H9 (cell line): ENCODE data around the gene TRAK2. TPM values are rescaled to one million over a fixed set of nuclear protein-coding genes. Genes with fewer than 3 reads are reported as not detected.

Experiments used
- DNase-seq: peaks from one replicate; pipeline ENCODE4 v3.0.0-alpha.2; 2017
- H2AFZ ChIP-seq: one replicate; pipeline ENCODE4 v1.6.1; 2013; ENCODE audit warnings: mild to moderate bottlenecking, low read length, control low read depth, moderate library complexity
- H2AK5ac ChIP-seq: 2 replicates; pipeline ENCODE4 v1.6.1; 2013; ENCODE audit warnings: low read length, control low read depth, mixed read lengths; ENCODE audit not compliant: insufficient read length
- H2BK120ac ChIP-seq: one replicate; pipeline ENCODE4 v1.6.1; 2013; ENCODE audit warnings: low read depth, mild to moderate bottlenecking, low read length, control low read depth, inconsistent platforms; ENCODE audit not compliant: poor library complexity, severe bottlenecking
- H2BK12ac ChIP-seq: 2 replicates; pipeline ENCODE4 v1.6.1; 2013; ENCODE audit warnings: low read length, control low read depth, mixed read lengths, low read depth; ENCODE audit not compliant: insufficient read length
- H2BK15ac ChIP-seq: 2 replicates; pipeline ENCODE4 v1.6.1; 2013; ENCODE audit warnings: low read depth, low read length, control low read depth
- H2BK20ac ChIP-seq: one replicate; pipeline ENCODE4 v1.6.1; 2013; ENCODE audit warnings: low read depth, mild to moderate bottlenecking, low read length, control low read depth, inconsistent platforms; ENCODE audit not compliant: poor library complexity, severe bottlenecking
- H2BK5ac ChIP-seq: 2 replicates; pipeline ENCODE4 v1.6.1; 2013; ENCODE audit warnings: low read length, control low read depth, mixed read lengths; ENCODE audit not compliant: insufficient read length
- H3K14ac ChIP-seq: 2 replicates; pipeline ENCODE4 v1.6.1; 2013; ENCODE audit warnings: low read length, control low read depth; ENCODE audit not compliant: insufficient read depth
- H3K18ac ChIP-seq: 2 replicates; pipeline ENCODE4 v1.6.1; 2013; ENCODE audit warnings: low read depth, mild to moderate bottlenecking, mixed read lengths, low read length, control low read depth; ENCODE audit not compliant: insufficient read length
- H3K23ac ChIP-seq: 2 replicates; pipeline ENCODE4 v1.6.1; 2013; ENCODE audit warnings: low read length, control low read depth, mixed read lengths, low read depth; ENCODE audit not compliant: insufficient read length
- H3K23me2 ChIP-seq: 2 replicates; pipeline ENCODE4 v1.6.1; 2013; ENCODE audit warnings: low read depth, mild to moderate bottlenecking, mixed read lengths, low read length, control low read depth; ENCODE audit not compliant: insufficient read length, poor library complexity, severe bottlenecking
- H3K27ac ChIP-seq: 2 replicates; pipeline ENCODE4 v1.5.1; 2013; ENCODE audit warnings: low read length, control low read depth, mixed read lengths, low read depth; ENCODE audit not compliant: insufficient read length
- H3K27me3 ChIP-seq: 2 replicates; pipeline ENCODE4 v1.6.1; 2013; ENCODE audit warnings: low read length, control low read depth, inconsistent platforms; ENCODE audit not compliant: insufficient read depth
- H3K4ac ChIP-seq: 2 replicates; pipeline ENCODE4 v1.6.1; 2013; ENCODE audit warnings: low read depth, mild to moderate bottlenecking, control low read depth, inconsistent platforms, low read length, moderate library complexity
- H3K4me1 ChIP-seq: 2 replicates; pipeline ENCODE4 v1.6.1; 2013; ENCODE audit warnings: low read length, control low read depth, inconsistent platforms; ENCODE audit not compliant: insufficient read depth
- H3K4me2 ChIP-seq: 2 replicates; pipeline ENCODE4 v1.6.1; 2013; ENCODE audit warnings: low read length, control low read depth, mixed read lengths; ENCODE audit not compliant: insufficient read length, insufficient read depth
- H3K56ac ChIP-seq: 2 replicates; pipeline ENCODE4 v1.6.1; 2013; ENCODE audit warnings: low read depth, mild to moderate bottlenecking, mixed read lengths, low read length, control low read depth; ENCODE audit not compliant: insufficient read length
- H3K79me1 ChIP-seq: 2 replicates; pipeline ENCODE4 v1.6.1; 2013; ENCODE audit warnings: low read depth, mild to moderate bottlenecking, moderate library complexity, low read length, control low read depth, inconsistent platforms; ENCODE audit not compliant: insufficient read depth, poor library complexity, severe bottlenecking
- H3K79me2 ChIP-seq: 2 replicates; pipeline ENCODE4 v1.6.1; 2013; ENCODE audit warnings: low read length, control low read depth, inconsistent platforms; ENCODE audit not compliant: insufficient read depth
- H3K9ac ChIP-seq: 2 replicates; pipeline ENCODE4 v1.6.1; 2013; ENCODE audit warnings: low read length, control low read depth, mixed read lengths; ENCODE audit not compliant: insufficient read length; ENCODE audit errors: extremely low read depth
- H3K9me3 ChIP-seq: one replicate; pipeline ENCODE4 v1.6.1; 2013; ENCODE audit warnings: low read depth, low read length, inconsistent platforms; ENCODE audit not compliant: control insufficient read depth
- H3T11ph ChIP-seq: one replicate; pipeline ENCODE4 v1.6.1; 2013; ENCODE audit warnings: mild to moderate bottlenecking, low read length, control low read depth, inconsistent platforms
- H4K20me1 ChIP-seq: one replicate; pipeline ENCODE4 v1.6.1; 2013; ENCODE audit not compliant: control insufficient read depth, insufficient read length, insufficient read depth
- H4K5ac ChIP-seq: 2 replicates; pipeline ENCODE4 v1.6.1; 2013; ENCODE audit warnings: low read depth, mild to moderate bottlenecking, mixed read lengths, low read length, control low read depth; ENCODE audit not compliant: insufficient read length
- H4K8ac ChIP-seq: replicated peaks from 2 replicates; pipeline ENCODE4 v1.6.1; 2013; ENCODE audit warnings: low read length, control low read depth, mixed read lengths, low read depth; ENCODE audit not compliant: insufficient read length
- H4K91ac ChIP-seq: 2 replicates; pipeline ENCODE4 v1.6.1; 2013; ENCODE audit warnings: low read depth, mild to moderate bottlenecking, moderate library complexity, mixed read lengths, low read length, control low read depth; ENCODE audit not compliant: insufficient read length
- H3K27ac Mint-ChIP-seq, 3 experiments: 2 replicates in 2 of 3; 3 replicates in 1 of 3; pipeline ENCODE4 v1.8.0; 2020 to 2021; ENCODE audit warnings: mixed read lengths in 3 of 3, mild to moderate bottlenecking in 1 of 3, moderate library complexity in 1 of 3
- H3K27me3 Mint-ChIP-seq: 2 replicates; pipeline ENCODE4 v1.8.0; 2021; ENCODE audit warnings: low read depth, mild to moderate bottlenecking, moderate library complexity, mixed read lengths
- H3K36me3 Mint-ChIP-seq, 3 experiments: 2 replicates in 2 of 3; 3 replicates in 1 of 3; pipeline ENCODE4 v1.8.0; 2020 to 2021; ENCODE audit warnings: low read depth in 3 of 3, mixed read lengths in 3 of 3; ENCODE audit not compliant: insufficient read depth in 1 of 3
- H3K4me1 Mint-ChIP-seq, 2 experiments: 2 replicates each; pipeline ENCODE4 v1.8.0; 2020; ENCODE audit warnings: mixed read lengths in 2 of 2
- H3K4me3 Mint-ChIP-seq, 2 experiments: 2 replicates in 1 of 2; 3 replicates in 1 of 2; pipeline ENCODE4 v1.8.0; 2020 to 2021; ENCODE audit warnings: mild to moderate bottlenecking in 2 of 2, mixed read lengths in 2 of 2, moderate library complexity in 1 of 2
- H3K9me3 Mint-ChIP-seq, 2 experiments: 2 replicates in 1 of 2; 3 replicates in 1 of 2; pipeline ENCODE4 v1.8.0; 2020; ENCODE audit warnings: mild to moderate bottlenecking in 2 of 2, mixed read lengths in 2 of 2, moderate library complexity in 1 of 2
- WGBS: extraction: QIAGEN DNeasy Blood & Tissue Kit; methylation state at CpG from one replicate; pipeline ENCODE4 v1.1.7; 2013; ENCODE audit warnings: missing lambda C conversion rate, low lambda C conversion rate, mixed read lengths; ENCODE audit not compliant: insufficient read length; ENCODE audit errors: extremely low coverage; 5-methylcytosine and 5-hydroxymethylcytosine counted together
- total RNA-seq: library from RNA; stranded (reverse); gene quantifications from 2 replicates; pipeline ENCODE4 v1.2.1, GENCODE V29; 2021
- TF ChIP-seq, protein P1 (sequence below): fragments of 200-600 bp; sonication (generic); conservative IDR thresholded peaks from 3 replicates; pipeline ENCODE4 v1.8.0; 2021; ENCODE audit warnings: antibody characterized with exemption, mild to moderate bottlenecking

TRAK2 gene
- total RNA-seq, 1 experiment from 2014 or later, result 14.2 TPM

DNA sequence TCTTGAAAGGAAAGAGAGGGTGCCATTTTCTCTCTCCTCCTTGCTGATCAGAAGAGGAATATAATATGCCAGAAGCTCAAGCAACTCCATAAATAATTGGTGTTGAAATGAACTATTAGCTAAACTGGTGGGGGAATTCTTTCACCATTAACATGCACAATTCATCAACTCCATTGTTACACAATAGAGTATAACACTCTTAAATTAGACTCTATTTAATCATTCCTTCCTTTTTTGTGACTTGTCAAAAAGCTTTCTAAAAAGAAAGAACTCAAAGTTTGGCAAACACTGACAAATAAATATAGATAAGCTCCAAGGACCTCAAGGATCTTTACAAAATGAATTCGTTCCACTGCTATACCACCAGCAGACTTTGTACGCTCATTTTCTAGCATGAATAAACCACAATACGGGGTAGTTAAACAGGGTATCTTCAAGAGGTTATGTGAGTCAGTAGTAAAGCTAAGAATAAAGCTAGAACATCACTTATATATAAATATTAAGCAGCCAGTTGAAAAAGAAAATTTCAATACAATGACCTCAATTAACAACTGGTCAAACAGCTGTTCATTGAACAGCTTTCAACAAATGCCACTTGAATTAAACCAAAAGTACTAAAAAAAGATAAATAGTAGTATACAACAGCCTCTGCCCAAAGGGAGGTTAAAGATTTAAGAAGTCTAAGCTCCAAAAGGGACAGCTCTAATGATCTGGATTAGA is 6.4 kb downstream of the TRAK2 start:
- Histone ChIP-seq H3K23ac (no peak overlapping the region), H3K79me1 (no peaks in the 10 kb centered on the region), H4K5ac (no peak overlapping the region), H3K4me1 (no peaks in the 10 kb centered on the region), H3K79me2 (peaks cover 1% of the 10 kb centered on the region; the same call in 1 of the 2 replicates), H3K23me2 (no peaks in the 10 kb centered on the region), H2BK12ac (no peak overlapping the region), H2BK20ac (no peak overlapping the region), H4K20me1 (no peaks in the 10 kb centered on the region), H2AK5ac (no peak overlapping the region), H2BK120ac (no peak overlapping the region), H3K27ac (no peak overlapping the region), H3K9ac (no peak overlapping the region), H3K56ac (no peak overlapping the region), H3K4ac (no peak overlapping the region), H3K27me3 (no peaks in the 10 kb centered on the region), H3T11ph (no peak overlapping the region), H3K9me3 (no peaks in the 10 kb centered on the region), H2BK5ac (no peak overlapping the region), H4K8ac (no peak overlapping the region), H3K4me2 (no peak overlapping the region), H3K14ac (no peak overlapping the region), H2AFZ (no peak overlapping the region), H2BK15ac (no peak overlapping the region), H4K91ac (no peak overlapping the region), H3K18ac (no peak overlapping the region)
- Mint-ChIP-seq H3K36me3 (0 out of 7 replicates have a peak, but pooled peaks cover 0 to 2% (median 0%) of the 10 kb centered on the region in 3 experiments), H3K27me3 (no peaks in the 10 kb centered on the region), H3K4me3 (no peak overlapping the region), H3K27ac (no peak overlapping the region), H3K4me1 (peaks cover 6% of the 10 kb centered on the region in 2 experiments; a peak in 3 of 4 replicates), H3K9me3 (no peaks in the 10 kb centered on the region)
- no peak for DNase-seq
- no CpG with 5 or more reads among the region's 3 CpGs for WGBS
- TF ChIP-seq, protein P1, sequence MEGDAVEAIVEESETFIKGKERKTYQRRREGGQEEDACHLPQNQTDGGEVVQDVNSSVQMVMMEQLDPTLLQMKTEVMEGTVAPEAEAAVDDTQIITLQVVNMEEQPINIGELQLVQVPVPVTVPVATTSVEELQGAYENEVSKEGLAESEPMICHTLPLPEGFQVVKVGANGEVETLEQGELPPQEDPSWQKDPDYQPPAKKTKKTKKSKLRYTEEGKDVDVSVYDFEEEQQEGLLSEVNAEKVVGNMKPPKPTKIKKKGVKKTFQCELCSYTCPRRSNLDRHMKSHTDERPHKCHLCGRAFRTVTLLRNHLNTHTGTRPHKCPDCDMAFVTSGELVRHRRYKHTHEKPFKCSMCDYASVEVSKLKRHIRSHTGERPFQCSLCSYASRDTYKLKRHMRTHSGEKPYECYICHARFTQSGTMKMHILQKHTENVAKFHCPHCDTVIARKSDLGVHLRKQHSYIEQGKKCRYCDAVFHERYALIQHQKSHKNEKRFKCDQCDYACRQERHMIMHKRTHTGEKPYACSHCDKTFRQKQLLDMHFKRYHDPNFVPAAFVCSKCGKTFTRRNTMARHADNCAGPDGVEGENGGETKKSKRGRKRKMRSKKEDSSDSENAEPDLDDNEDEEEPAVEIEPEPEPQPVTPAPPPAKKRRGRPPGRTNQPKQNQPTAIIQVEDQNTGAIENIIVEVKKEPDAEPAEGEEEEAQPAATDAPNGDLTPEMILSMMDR, result no peak
